ENCODE measurements around the gene AFM.

Gene AFM

GRCh38 chr4:73481358-73481757 is at the start of gene AFM:
Gene AFM (plus strand): TSS chr4:73481745. CDS start chr4:73481776, 31 bp downstream.
- DNase-seq: no peak

GRCh38 chr4:73431813-73432168 is 49.8 kb upstream of the AFM start:
- DNase-seq: no peak

GRCh38 chr4:73432169-73433000 is 49.2 kb upstream of the AFM start:
- no peak for DNase-seq

- no peak for DNase-seq
Observed at GRCh38 chr4:73433140-73433539, 48.4 kb upstream of the AFM start.

- DNase-seq: no peak
Observed at GRCh38 chr4:73434311-73434710, 47.2 kb upstream of the AFM start.

- no peak for DNase-seq
Observed at GRCh38 chr4:73435984-73436383, 45.6 kb upstream of the AFM start, which contains the start of gene AFP. Gene AFP (plus strand): TSS chr4:73436221. CDS start chr4:73436263, 42 bp downstream.

- no peak for DNase-seq
Observed at GRCh38 chr4:73436674-73437557, 44.6 kb upstream of the AFM start.

- DNase-seq: no peak
Observed at GRCh38 chr4:73437558-73437956, 44.0 kb upstream of the AFM start.

GRCh38 chr4:73438048-73438447 is 43.5 kb upstream of the AFM start:
- DNase-seq: no peak

GRCh38 chr4:73438582-73439215 is 42.8 kb upstream of the AFM start:
- DNase-seq: no peak

GRCh38 chr4:73439445-73439844 is 42.1 kb upstream of the AFM start:
- DNase-seq: no peak

- no peak for DNase-seq
Observed at GRCh38 chr4:73439991-73440390, 41.6 kb upstream of the AFM start.

GRCh38 chr4:73440653-73441052 is 40.9 kb upstream of the AFM start:
- DNase-seq: no peak

- DNase-seq: no peak
Observed at GRCh38 chr4:73442275-73442674, 39.3 kb upstream of the AFM start.

- DNase-seq: no peak
Observed at GRCh38 chr4:73443224-73443623, 38.3 kb upstream of the AFM start.

GRCh38 chr4:73445383-73446335 is 35.9 kb upstream of the AFM start:
- no peak for DNase-seq

- DNase-seq: no peak
Observed at GRCh38 chr4:73446336-73446938, 35.1 kb upstream of the AFM start.

GRCh38 chr4:73447671-73448070 is 33.9 kb upstream of the AFM start:
- DNase-seq: no peak

- DNase-seq: no peak
Observed at GRCh38 chr4:73448448-73449203, 32.9 kb upstream of the AFM start.

- no peak for DNase-seq
Observed at GRCh38 chr4:73450398-73451004, 31.0 kb upstream of the AFM start.

- DNase-seq: no peak
Observed at GRCh38 chr4:73451404-73451803, 30.1 kb upstream of the AFM start.

Data from activated CD4-positive, CD25-positive, alpha-beta regulatory T cell (primary cell).